Liver (tissue), 3 donors: ENCODE data around the gene MARVELD2.

ENCODE experiments used
- CTCF ChIP-seq: fragments of 150-350 bp; IDR thresholded peaks from 2 replicates; pipeline ENCODE4 v1.5.1; 2017; ENCODE audit warnings: improper control_type of control experiment, low read depth, low read length; ENCODE audit not compliant: missing input control
- REST ChIP-seq: IDR thresholded peaks from 2 replicates; pipeline ENCODE4 v1.6.1; 2016; ENCODE audit warnings: antibody characterized with exemption, mild to moderate bottlenecking
- TAF1 ChIP-seq: conservative IDR thresholded peaks from 2 replicates; pipeline ENCODE4 v1.6.1; 2016; ENCODE audit warnings: antibody characterized with exemption, mild to moderate bottlenecking
- YY1 ChIP-seq: IDR thresholded peaks from 2 replicates; pipeline ENCODE4 v1.6.1; 2016; ENCODE audit warnings: antibody characterized with exemption, mild to moderate bottlenecking
- donor health status: healthy.
- donor health status: healthy.

GRCh38 chr5:69462170-69462569 is 47.3 kb downstream of the MARVELD2 start:
- TF ChIP-seq YY1 = no peak
- TF ChIP-seq CTCF = no peak
- TF ChIP-seq TAF1 = no peak
- no peak for TF ChIP-seq REST
